ENCODE results near the gene GPRIN3.

GPRIN3 gene

DNA sequence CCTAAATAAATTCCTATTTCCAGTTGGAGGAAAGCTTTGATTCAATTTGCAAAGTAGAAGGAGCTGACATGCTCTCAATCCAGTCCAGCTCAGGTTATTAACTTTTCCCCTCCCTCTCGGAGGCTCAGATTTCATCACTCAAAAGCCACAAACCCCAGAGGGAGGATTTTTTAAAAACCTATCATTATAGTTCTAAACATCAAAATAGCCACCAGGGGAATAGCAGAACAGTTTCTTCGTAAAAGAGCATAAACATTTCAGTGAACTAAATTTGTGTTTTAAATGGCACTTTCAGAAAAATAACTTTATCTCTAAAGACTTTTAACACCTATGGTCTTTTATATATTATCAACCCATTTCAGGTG, 8.8 kb downstream of the GPRIN3 start:
- Histone ChIP-seq H3K4me1 (ENCODE audit: low read length) (peaks cover 68% of the 10 kb centered on the region), H3K36me3 (replicated peaks; ENCODE audit: low read depth, low read length) (no peaks in the 10 kb centered on the region), H2AFZ (ENCODE audit: low read depth, low read length) (peak overlapping the region; percentile 61; the same call in 1 of the 2 replicates), H3K79me2 (ENCODE audit: low read length) (no peaks in the 10 kb centered on the region), H3K27me3 (ENCODE audit: low read depth, low read length) (peaks cover 15% of the 10 kb centered on the region; the same call in 1 of the 2 replicates), H3K4me3 (ENCODE audit: low read length) (peak overlapping the region; percentile 74), H3K9me3 (ENCODE audit: insufficient read depth, low read length) (no peaks in the 10 kb centered on the region), H3K27ac (ENCODE audit: low read length) (peak overlapping the region; percentile 5; the same call in 1 of the 2 replicates), H4K20me1 (ENCODE audit: insufficient read depth, low read length) (no peaks in the 10 kb centered on the region), H3K9ac (ENCODE audit: low read length) (peak overlapping the region; percentile 14), H3K4me2 (ENCODE audit: low read length) (peak overlapping the region; percentile 89)
- TF ChIP-seq, protein P1, sequence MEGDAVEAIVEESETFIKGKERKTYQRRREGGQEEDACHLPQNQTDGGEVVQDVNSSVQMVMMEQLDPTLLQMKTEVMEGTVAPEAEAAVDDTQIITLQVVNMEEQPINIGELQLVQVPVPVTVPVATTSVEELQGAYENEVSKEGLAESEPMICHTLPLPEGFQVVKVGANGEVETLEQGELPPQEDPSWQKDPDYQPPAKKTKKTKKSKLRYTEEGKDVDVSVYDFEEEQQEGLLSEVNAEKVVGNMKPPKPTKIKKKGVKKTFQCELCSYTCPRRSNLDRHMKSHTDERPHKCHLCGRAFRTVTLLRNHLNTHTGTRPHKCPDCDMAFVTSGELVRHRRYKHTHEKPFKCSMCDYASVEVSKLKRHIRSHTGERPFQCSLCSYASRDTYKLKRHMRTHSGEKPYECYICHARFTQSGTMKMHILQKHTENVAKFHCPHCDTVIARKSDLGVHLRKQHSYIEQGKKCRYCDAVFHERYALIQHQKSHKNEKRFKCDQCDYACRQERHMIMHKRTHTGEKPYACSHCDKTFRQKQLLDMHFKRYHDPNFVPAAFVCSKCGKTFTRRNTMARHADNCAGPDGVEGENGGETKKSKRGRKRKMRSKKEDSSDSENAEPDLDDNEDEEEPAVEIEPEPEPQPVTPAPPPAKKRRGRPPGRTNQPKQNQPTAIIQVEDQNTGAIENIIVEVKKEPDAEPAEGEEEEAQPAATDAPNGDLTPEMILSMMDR (IDR thresholded peaks at IDR 0.05; ENCODE audit: low read depth, low read length) = no peak
- no peak for TF ChIP-seq EZH2phosphoT487 (IDR thresholded peaks at IDR 0.05; ENCODE audit: low read depth)

DNA sequence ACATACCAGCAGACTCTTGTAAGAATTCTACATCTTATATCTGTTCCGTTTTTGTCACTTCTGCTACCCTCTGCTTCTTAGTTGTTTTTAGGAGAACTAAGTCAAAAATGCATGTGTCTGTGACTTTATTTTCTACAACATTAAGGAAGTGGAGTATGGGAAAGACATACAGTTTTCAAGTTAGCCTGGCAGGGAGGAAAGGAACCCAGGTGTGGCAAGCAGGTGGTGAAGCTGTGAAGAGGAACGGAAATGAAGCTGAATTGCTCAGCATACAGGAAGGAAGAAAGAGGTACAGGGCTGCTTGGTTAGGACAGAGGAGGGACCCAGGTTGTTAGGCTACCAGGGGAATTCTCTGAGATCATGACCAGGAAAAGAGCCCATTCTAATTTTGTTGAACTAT, 9.4 kb downstream of the GPRIN3 start:
- no peak overlapping the region for H3K27ac ChIP-seq (ENCODE audit: low read length)
- H3K4me1 ChIP-seq (ENCODE audit: low read length) = peaks cover 74% of the 10 kb centered on the region
- TF ChIP-seq EZH2phosphoT487 (IDR thresholded peaks at IDR 0.05; ENCODE audit: low read depth) = no peak
- TF ChIP-seq, protein P1 (IDR thresholded peaks at IDR 0.05; ENCODE audit: low read depth, low read length) = no peak

DNA sequence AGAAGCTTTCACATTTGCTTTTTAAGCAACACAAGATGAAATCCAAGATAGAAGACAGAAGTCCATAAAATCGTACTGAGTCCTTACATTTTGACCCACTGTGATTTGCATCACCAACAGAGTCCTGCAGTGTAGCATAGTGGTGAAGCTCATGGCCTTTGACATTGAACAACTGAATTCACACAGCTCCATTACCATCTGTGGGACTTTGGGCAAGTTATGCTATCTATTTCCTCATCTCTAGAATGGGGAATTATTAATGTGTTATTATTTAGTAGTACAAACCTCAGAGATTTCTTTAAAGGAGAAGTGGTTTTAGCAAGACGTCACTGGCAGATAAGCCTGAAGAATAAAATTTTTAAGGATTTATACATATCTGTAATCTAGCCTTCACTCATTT, 10.7 kb downstream of the GPRIN3 start:
- Histone ChIP-seq H3K4me2 (ENCODE audit: low read length) (no peak overlapping the region), H4K20me1 (ENCODE audit: insufficient read depth, low read length) (no peaks in the 10 kb centered on the region), H3K79me2 (ENCODE audit: low read length) (no peaks in the 10 kb centered on the region), H3K27me3 (ENCODE audit: low read depth, low read length) (peaks cover 13% of the 10 kb centered on the region; the same call in 1 of the 2 replicates), H3K36me3 (replicated peaks; ENCODE audit: low read depth, low read length) (no peaks in the 10 kb centered on the region), H3K4me1 (ENCODE audit: low read length) (peaks cover 75% of the 10 kb centered on the region), H3K9ac (ENCODE audit: low read length) (no peak overlapping the region), H3K27ac (ENCODE audit: low read length) (no peak overlapping the region), H2AFZ (ENCODE audit: low read depth, low read length) (no peak overlapping the region), H3K4me3 (ENCODE audit: low read length) (no peak overlapping the region), H3K9me3 (ENCODE audit: insufficient read depth, low read length) (peaks cover 3% of the 10 kb centered on the region; the same call in 1 of the 2 replicates)
- no peak for TF ChIP-seq EZH2phosphoT487 (IDR thresholded peaks at IDR 0.05; ENCODE audit: low read depth)
- TF ChIP-seq, protein P1 (IDR thresholded peaks at IDR 0.05; ENCODE audit: low read depth, low read length) = no peak

More for the DNA sequence above, 9.4 kb downstream of the GPRIN3 start:
- Histone ChIP-seq H2AFZ (ENCODE audit: low read depth, low read length) (no peak overlapping the region), H3K9ac (ENCODE audit: low read length) (no peak overlapping the region), H4K20me1 (ENCODE audit: insufficient read depth, low read length) (no peaks in the 10 kb centered on the region), H3K36me3 (replicated peaks; ENCODE audit: low read depth, low read length) (no peaks in the 10 kb centered on the region), H3K9me3 (ENCODE audit: insufficient read depth, low read length) (no peaks in the 10 kb centered on the region), H3K4me2 (ENCODE audit: low read length) (peak overlapping the region; percentile 89), H3K4me3 (ENCODE audit: low read length) (peak overlapping the region; percentile 74), H3K27me3 (ENCODE audit: low read depth, low read length) (peaks cover 15% of the 10 kb centered on the region; the same call in 1 of the 2 replicates), H3K79me2 (ENCODE audit: low read length) (no peaks in the 10 kb centered on the region)

DNA sequence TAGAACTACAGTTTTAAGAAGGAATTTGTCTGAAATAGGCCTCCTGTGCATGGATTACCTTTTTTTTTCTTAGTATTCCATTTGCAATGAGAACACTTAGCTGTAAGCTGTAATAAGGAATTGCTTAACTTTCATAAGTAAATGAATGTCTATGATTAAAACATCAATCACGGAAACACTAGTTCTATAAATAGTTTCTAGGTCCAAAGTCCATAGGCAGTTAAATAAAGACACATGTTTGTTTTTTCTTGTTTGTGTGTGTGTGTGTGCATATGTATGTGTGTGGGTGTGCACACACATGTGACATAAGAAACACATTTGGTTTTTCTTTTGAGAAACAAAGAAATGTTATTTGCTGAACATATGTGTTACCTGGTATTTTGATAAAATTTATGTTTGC, 11.2 kb downstream of the GPRIN3 start:
- no peak overlapping the region for H3K27ac ChIP-seq (ENCODE audit: low read length)
- no peak overlapping the region for H3K4me3 ChIP-seq (ENCODE audit: low read length)
- H3K27me3 ChIP-seq (ENCODE audit: low read depth, low read length) = 0 out of 2 replicates have a peak, but pooled peaks cover 8% of the 10 kb centered on the region
- no peak overlapping the region for H2AFZ ChIP-seq (ENCODE audit: low read depth, low read length)
- H3K36me3 ChIP-seq (replicated peaks; ENCODE audit: low read depth, low read length) = no peaks in the 10 kb centered on the region
- H3K79me2 ChIP-seq (ENCODE audit: low read length) = no peaks in the 10 kb centered on the region
- H3K4me2 ChIP-seq (ENCODE audit: low read length) = no peak overlapping the region
- H3K4me1 ChIP-seq (ENCODE audit: low read length) = peaks cover 73% of the 10 kb centered on the region
- TF ChIP-seq, protein P1 (IDR thresholded peaks at IDR 0.05; ENCODE audit: low read depth, low read length) = no peak
- no peak for TF ChIP-seq EZH2phosphoT487 (IDR thresholded peaks at IDR 0.05; ENCODE audit: low read depth)
- H4K20me1 ChIP-seq (ENCODE audit: insufficient read depth, low read length) = no peaks in the 10 kb centered on the region
- no peak overlapping the region for H3K9ac ChIP-seq (ENCODE audit: low read length)
- peaks cover 6% of the 10 kb centered on the region; the same call in 1 of the 2 replicates for H3K9me3 ChIP-seq (ENCODE audit: insufficient read depth, low read length)

All from OCI-LY3 (cell line).